A549 (cell line): ENCODE results near the gene AMPD3. TPM values are rescaled to one million over a fixed set of nuclear protein-coding genes. Genes with fewer than 3 reads are reported as not detected.
A peak's percentile ranks its signal among the peaks of the same experiment; 100 is the strongest.

Source experiments
- ATAC-seq, 2 experiments: fragments of 200-7000 bp in 1 of 2; fragments of >200 bp in 1 of 2; cut with Nextera tagmentation in 1 of 2; cut with Tn5 transposase in 1 of 2; 3 replicates each; pipeline versions ENCODE4 v1.8.0 to v1.9.1; 2018 to 2020; ENCODE audit warnings: mild to moderate bottlenecking in 1 of 2, moderate library complexity in 1 of 2
- CTCF ChIA-PET: fragments of 300-600 bp; sonication (Branson Sonifier 250); formaldehyde crosslinking; extraction: SDS; loops from one replicate; lab custom pipeline; 2021; ENCODE audit warnings: antibody characterized with exemption, inconsistent platforms; lab: Yijun Ruan, JAX
- POLR2A ChIA-PET: fragments of 350-600 bp; formaldehyde crosslinking; extraction: SDS; loops from one replicate; lab custom pipeline; 2021; ENCODE audit warnings: antibody characterized with exemption, inconsistent platforms; lab: Yijun Ruan, JAX
- DNase-seq, 2 experiments: peaks; one replicate each; pipeline versions ENCODE4 v3.0.0 to v3.0.0-alpha.2; 2011 to 2016; ENCODE audit warnings: low read depth in 1 of 2, low spot score in 1 of 2
- FAIRE-seq: peaks from 2 replicates; lab custom pipeline; 2011; peaks lifted over from hg19 to GRCh38; lab: Jason Lieb, UNC
- H3K27ac ChIP-seq, 2 experiments: fragments of >200 bp; sonication (Bioruptor Twin); formaldehyde crosslinking; 3 replicates each; pipeline ENCODE4 v1.5.1; 2016 to 2017
- H3K4me1 ChIP-seq: fragments of >200 bp; sonication (Bioruptor Twin); formaldehyde crosslinking; 3 replicates; pipeline ENCODE4 v1.6.1; 2016
- H3K4me2 ChIP-seq: fragments of >200 bp; sonication (Bioruptor Twin); formaldehyde crosslinking; 3 replicates; pipeline ENCODE4 v1.6.1; 2016
- H3K4me3 ChIP-seq: fragments of >200 bp; sonication (Bioruptor Twin); formaldehyde crosslinking; 3 replicates; pipeline ENCODE4 v1.5.1; 2016
- H3K9me3 ChIP-seq: fragments of >200 bp; sonication (Bioruptor Twin); formaldehyde crosslinking; 3 replicates; pipeline ENCODE4 v1.6.1; 2016
- BHLHE40 ChIP-seq: IDR thresholded peaks from 2 replicates; pipeline ENCODE4 v1.6.1; 2012; ENCODE audit warnings: low read depth, low read length, inconsistent platforms
- CBX2 ChIP-seq: fragments of 200-600 bp; sonication (generic); IDR thresholded peaks from 2 replicates; pipeline ENCODE4 v1.6.1; 2016; ENCODE audit warnings: low read depth, mild to moderate bottlenecking, borderline replicate concordance
- CEBPB ChIP-seq, 2 experiments: fragments of >200 bp in 1 of 2; sonication (Bioruptor Twin) in 1 of 2; formaldehyde crosslinking in 1 of 2; IDR thresholded peaks; 2 replicates each; pipeline ENCODE4 v1.6.1; 2012 to 2016
- E2F6 ChIP-seq: IDR thresholded peaks from 2 replicates; pipeline ENCODE4 v1.6.1; 2012; ENCODE audit warnings: low read depth, borderline replicate concordance
- EHF ChIP-seq: fragments of 250-450 bp; sonication (Bioruptor Pico); IDR thresholded peaks from 2 replicates; pipeline ENCODE4 v1.5.0; 2020; ENCODE audit warnings: mild to moderate bottlenecking
- EP300 ChIP-seq, 2 experiments: fragments of >200 bp; sonication (Bioruptor Twin); formaldehyde crosslinking; IDR thresholded peaks; 2 replicates in 1 of 2; 3 replicates in 1 of 2; pipeline ENCODE4 v1.6.1; 2016 to 2017
- ESRRA ChIP-seq: fragments of 150-350 bp; IDR thresholded peaks from 2 replicates; pipeline ENCODE4 v1.6.1; 2014; ENCODE audit warnings: mild to moderate bottlenecking, low read length, borderline replicate concordance
- FOSL2 ChIP-seq, 2 experiments: fragments of 450-650 bp in 1 of 2; fragments of >200 bp in 1 of 2; sonication (Bioruptor Twin) in 1 of 2; formaldehyde crosslinking; IDR thresholded peaks; 2 replicates each; pipeline versions ENCODE4 v1.5.0 to v1.6.1; 2016 to 2020; ENCODE audit warnings: mild to moderate bottlenecking in 1 of 2, moderate library complexity in 1 of 2
- HDAC2 ChIP-seq: fragments of 200-600 bp; sonication (generic); IDR thresholded peaks from 2 replicates; pipeline ENCODE4 v1.6.1; 2016
- HMGXB4 ChIP-seq: fragments of 250-450 bp; sonication (Bioruptor Pico); IDR thresholded peaks from 2 replicates; pipeline ENCODE4 v1.5.0; 2021; ENCODE audit warnings: mild to moderate bottlenecking, moderate library complexity, borderline replicate concordance
- HOXA7 ChIP-seq: fragments of 250-450 bp; sonication (Bioruptor Pico); IDR thresholded peaks from 2 replicates; pipeline ENCODE4 v1.5.0; 2020; ENCODE audit warnings: mild to moderate bottlenecking, moderate library complexity
- JUNB ChIP-seq: fragments of >200 bp; sonication (Bioruptor Twin); formaldehyde crosslinking; IDR thresholded peaks from 2 replicates; pipeline ENCODE4 v1.6.1; 2016
- MAFK ChIP-seq: fragments of 450-650 bp; IDR thresholded peaks from 2 replicates; pipeline ENCODE4 v1.6.1; 2014; ENCODE audit not compliant: partially characterized antibody
- MYC ChIP-seq: IDR thresholded peaks from 2 replicates; pipeline ENCODE4 v1.6.1; 2012; ENCODE audit warnings: mild to moderate bottlenecking, inconsistent platforms, low read length, improper control_type of control experiment, borderline replicate concordance
- NR3C1 ChIP-seq: fragments of >200 bp; sonication (Bioruptor Twin); formaldehyde crosslinking; IDR thresholded peaks from 3 replicates; pipeline ENCODE4 v1.6.1; 2017
- PHF8 ChIP-seq: fragments of 200-600 bp; sonication (generic); IDR thresholded peaks from 2 replicates; pipeline ENCODE4 v1.6.1; 2016; ENCODE audit warnings: low read depth, mild to moderate bottlenecking, antibody characterized with exemption, moderate library complexity, borderline replicate concordance
- POLR2A ChIP-seq: IDR thresholded peaks from 2 replicates; pipeline ENCODE4 v1.6.1; 2012; ENCODE audit warnings: mild to moderate bottlenecking, low read length
- RCOR1 ChIP-seq: fragments of 150-350 bp; IDR thresholded peaks from 2 replicates; pipeline ENCODE4 v1.6.1; 2014; ENCODE audit warnings: antibody characterized with exemption, low read length, low read depth
- RFX5 ChIP-seq: fragments of 450-650 bp; IDR thresholded peaks from 2 replicates; pipeline ENCODE4 v1.7.1; 2014; ENCODE audit warnings: antibody characterized with exemption, mild to moderate bottlenecking, moderate library complexity
- TFCP2L1 ChIP-seq: fragments of 250-450 bp; sonication (Bioruptor Pico); IDR thresholded peaks from 2 replicates; pipeline ENCODE4 v1.5.0; 2021; ENCODE audit warnings: mild to moderate bottlenecking
- TP53 ChIP-seq: fragments of 250-450 bp; sonication (Bioruptor Pico); IDR thresholded peaks from 2 replicates; pipeline ENCODE4 v1.5.0; 2021; ENCODE audit warnings: mild to moderate bottlenecking, moderate library complexity
- ZFP36 ChIP-seq: fragments of 450-650 bp; IDR thresholded peaks from 2 replicates; pipeline ENCODE4 v1.6.1; 2014; ENCODE audit warnings: borderline replicate concordance; ENCODE audit not compliant: partially characterized antibody
- WGBS: methylation state at CpG from one replicate; pipeline ENCODE4 v1.1.6; 2017; ENCODE audit errors: missing lambda C conversion rate; 5-methylcytosine and 5-hydroxymethylcytosine counted together
- polyA plus RNA-seq, 4 experiments: library from polyadenylated mRNA; depleted of rRNA in 3 of 4; stranded (reverse); fragments of >200 nt; fragmentation: RNase III in 1 of 4; extraction: RNeasy Plus Mini Kit Qiagen cat#74134 plus additional on column Dnase treatment in 1 of 4; gene quantifications; 2 replicates in 3 of 4; 3 replicates in 1 of 4; pipeline ENCODE4 v1.2.3, GENCODE V29; 2011 to 2017

Gene AMPD3
- polyA plus RNA-seq, 2 of the 4 experiments (the other 2 are of a cell fraction): 3.1 to 4.7 TPM

GRCh38 chr11:10488121-10488933 lies 33.3 kb downstream of the AMPD3 start:
- H3K4me3 ChIP-seq: no peak overlapping the region
- FAIRE-seq: no peak

GRCh38 chr11:10488934-10489691 lies 34.0 kb downstream of the AMPD3 start:
- CTCF ChIA-PET: interaction anchor here (1.1 to 1.5 kb wide), 3 partner anchors 25 to 75 kb away, joined by 3 to 4 read pairs (median 3); no protein-coding TSS in a partner anchor
- DNase-seq (no peak), FAIRE-seq (no peak)
- 93% methylated on average over 11 of the region's 11 CpGs for WGBS
- H3K27ac ChIP-seq: peak overlapping the region; percentile 87 to 90
- H3K9me3 ChIP-seq: no peaks in the 10 kb centered on the region
- H3K4me1 ChIP-seq: peaks cover 36% of the 10 kb centered on the region
- H3K4me2 ChIP-seq: no peak overlapping the region; the same call in 2 of the 3 replicates
- TF ChIP-seq MYC (no peak), TP53 (CRISPR knock-in tag) (no peak), PHF8 (no peak), RCOR1 (no peak), ESRRA (no peak), POLR2A (no peak), HDAC2 (no peak), RFX5 (no peak), BHLHE40 (no peak), ZFP36 (no peak), E2F6 (no peak), FOSL2 (IDR thresholded peaks at IDR 0.05) (no peak), FOSL2 (CRISPR knock-in tag; IDR thresholded peaks at IDR 0.05) (no peak), JUNB (no peak), CEBPB (IDR thresholded peaks at IDR 0.05) (no peak), CBX2 (no peak), TFCP2L1 (CRISPR knock-in tag) (no peak), EP300 (IDR thresholded peaks at IDR 0.05) (no peak), MAFK (no peak), EHF (CRISPR knock-in tag) (no peak)
- TF ChIP-seq, all 56 proteins: peak for 0
- H3K4me3 ChIP-seq: no peak overlapping the region
- no peak for ATAC-seq
- POLR2A ChIA-PET: no interaction called here

More at GRCh38 chr11:10488121-10488933, 33.3 kb downstream of the AMPD3 start:
- peaks cover 36% of the 10 kb centered on the region for H3K4me1 ChIP-seq
- no peak overlapping the region for H3K4me2 ChIP-seq
- DNase-seq (peak in 1 of 2 experiments; percentile 18), ATAC-seq (no peak)
- ChIA-PET POLR2A (no interaction called here), CTCF (interaction anchor here (1.1 to 1.5 kb wide), 2 partner anchors 26 to 71 kb away, joined by 3 to 4 read pairs; no protein-coding TSS in a partner anchor)
- no peak for TF ChIP-seq NR3C1
- TF ChIP-seq HDAC2: no peak
- no peak for TF ChIP-seq HMGXB4 (CRISPR knock-in tag)
- no peak for TF ChIP-seq HOXA7 (CRISPR knock-in tag)
- H3K27ac ChIP-seq: peak overlapping the region; percentile 87 to 90; a peak in 5 of 6 replicates
- H3K9me3 ChIP-seq: no peaks in the 10 kb centered on the region
- WGBS: 86% methylated on average over 13 of the region's 13 CpGs
